Neuron (in vitro differentiated cells): ENCODE data around the gene FRMPD4.

Experiments used
- H2AFZ ChIP-seq: one replicate; pipeline ENCODE4 v1.6.1; 2013; ENCODE audit warnings: low read depth, mild to moderate bottlenecking, inconsistent platforms, low read length, moderate library complexity
- H3K27me3 ChIP-seq: one replicate; pipeline ENCODE4 v1.6.1; 2013; ENCODE audit warnings: low read length; ENCODE audit not compliant: insufficient read depth
- H3K36me3 ChIP-seq: one replicate; pipeline ENCODE4 v1.6.1; 2013; ENCODE audit warnings: low read length; ENCODE audit not compliant: insufficient read depth
- H3K4me1 ChIP-seq: one replicate; pipeline ENCODE4 v1.6.1; 2013; ENCODE audit warnings: low read length; ENCODE audit not compliant: insufficient read depth
- H3K4me3 ChIP-seq: 2 replicates; pipeline ENCODE4 v1.5.1; 2013; ENCODE audit warnings: mild to moderate bottlenecking, low read length, moderate library complexity
- H3K9me3 ChIP-seq: one replicate; pipeline ENCODE4 v1.6.1; 2013; ENCODE audit warnings: low read length

Gene FRMPD4

GRCh38 chrX:12567857-12568256, 429.6 kb downstream of the FRMPD4 start:
- no peaks in the 10 kb centered on the region for H3K4me1 ChIP-seq
- no peaks in the 10 kb centered on the region for H3K36me3 ChIP-seq
- no peak overlapping the region for H3K4me3 ChIP-seq
- no peak overlapping the region for H2AFZ ChIP-seq
- H3K27me3 ChIP-seq = no peaks in the 10 kb centered on the region
- no peaks in the 10 kb centered on the region for H3K9me3 ChIP-seq

DNA sequence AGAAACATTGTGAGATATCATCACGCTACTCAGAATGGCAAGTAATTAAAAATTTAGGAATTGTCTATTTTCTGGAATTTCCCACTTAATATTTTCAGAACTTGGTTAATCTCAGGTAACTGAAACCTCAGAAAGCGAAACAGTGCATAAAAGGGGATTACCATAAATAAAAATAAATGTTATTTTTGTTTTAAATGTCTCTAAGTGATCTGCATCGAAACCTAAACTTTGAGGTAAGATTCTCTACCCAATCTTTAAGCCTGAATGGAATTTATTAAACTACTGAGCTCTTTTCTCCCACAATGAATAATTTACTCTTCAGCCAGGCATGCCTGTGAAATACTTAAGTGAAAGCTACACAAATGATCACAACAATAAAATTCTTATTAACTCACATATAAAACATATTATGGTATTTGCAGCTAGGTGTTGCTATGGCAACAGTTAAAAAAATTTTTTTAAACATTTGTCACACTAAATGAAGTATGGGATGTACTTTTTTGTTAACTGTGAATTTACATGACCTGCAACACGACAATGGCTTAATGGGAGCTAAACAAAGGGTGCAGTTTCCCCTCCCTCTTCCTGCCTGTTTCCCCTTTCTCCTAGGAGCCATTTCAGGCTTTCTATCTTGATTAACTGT, 432.7 kb downstream of the FRMPD4 start:
- no peak overlapping the region for H3K4me3 ChIP-seq
- no peak overlapping the region for H2AFZ ChIP-seq
- H3K27me3 ChIP-seq = no peaks in the 10 kb centered on the region
- H3K36me3 ChIP-seq = no peaks in the 10 kb centered on the region
- H3K4me1 ChIP-seq = no peaks in the 10 kb centered on the region
- H3K9me3 ChIP-seq = no peaks in the 10 kb centered on the region

DNA sequence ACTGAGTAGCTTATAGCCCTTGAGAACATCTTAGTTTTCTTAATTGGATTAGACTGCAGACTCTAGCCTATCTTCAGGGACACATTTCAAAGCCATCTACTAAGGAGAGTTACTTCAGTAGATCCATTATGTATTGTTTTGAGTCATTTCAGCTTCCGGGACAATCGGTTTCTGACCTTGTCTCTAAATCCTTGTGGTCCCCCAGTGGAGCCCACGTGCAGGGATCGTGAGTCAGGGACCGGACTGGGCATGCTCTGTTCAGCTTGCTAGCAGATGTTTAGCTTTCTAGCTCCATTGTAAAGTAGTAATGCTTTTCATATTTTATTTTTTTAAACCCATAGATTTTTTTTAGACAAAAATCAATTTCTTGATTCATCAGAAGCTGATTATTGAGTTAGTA, 441.0 kb downstream of the FRMPD4 start:
- Histone ChIP-seq H3K27me3 (no peaks in the 10 kb centered on the region), H3K36me3 (no peaks in the 10 kb centered on the region), H3K4me3 (no peak overlapping the region), H2AFZ (no peak overlapping the region), H3K4me1 (no peaks in the 10 kb centered on the region), H3K9me3 (no peaks in the 10 kb centered on the region)

- no peaks in the 10 kb centered on the region for H3K36me3 ChIP-seq
- H3K4me1 ChIP-seq = no peaks in the 10 kb centered on the region
- H3K4me3 ChIP-seq = no peak overlapping the region
- no peaks in the 10 kb centered on the region for H3K27me3 ChIP-seq
- H2AFZ ChIP-seq = no peak overlapping the region
- no peaks in the 10 kb centered on the region for H3K9me3 ChIP-seq
Measured at GRCh38 chrX:12580548-12580947, 442.3 kb downstream of the FRMPD4 start.

DNA sequence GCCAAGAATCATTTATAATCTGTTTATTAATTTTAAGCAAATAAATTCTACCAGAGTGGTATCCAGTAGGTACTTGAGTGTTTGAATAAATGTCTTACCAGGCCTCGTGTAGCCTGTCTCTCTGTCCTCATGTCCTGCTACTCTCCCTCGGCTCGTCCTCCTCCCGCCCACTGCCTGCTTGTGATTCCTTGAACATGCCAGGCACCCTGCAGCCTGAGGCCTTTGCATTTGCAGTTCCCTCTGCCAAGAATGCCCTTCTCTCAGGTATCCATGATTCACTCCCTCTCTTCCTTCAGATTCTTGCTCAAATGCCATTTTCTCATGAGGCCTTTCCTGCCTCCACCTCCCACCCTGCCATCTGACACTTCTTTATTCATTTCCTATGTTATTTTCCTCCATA, 443.3 kb downstream of the FRMPD4 start:
- Histone ChIP-seq H3K36me3 (no peaks in the 10 kb centered on the region), H3K4me3 (no peak overlapping the region), H2AFZ (no peak overlapping the region), H3K27me3 (no peaks in the 10 kb centered on the region), H3K9me3 (no peaks in the 10 kb centered on the region), H3K4me1 (no peaks in the 10 kb centered on the region)

GRCh38 chrX:12582649-12583048, 444.4 kb downstream of the FRMPD4 start:
- Histone ChIP-seq H3K27me3 (no peaks in the 10 kb centered on the region), H3K4me1 (no peaks in the 10 kb centered on the region), H2AFZ (no peak overlapping the region), H3K4me3 (no peak overlapping the region), H3K9me3 (no peaks in the 10 kb centered on the region), H3K36me3 (no peaks in the 10 kb centered on the region)

GRCh38 chrX:12583543-12583942, 445.3 kb downstream of the FRMPD4 start:
- Histone ChIP-seq H3K4me3 (no peak overlapping the region), H3K4me1 (no peaks in the 10 kb centered on the region), H3K36me3 (no peaks in the 10 kb centered on the region), H3K27me3 (no peaks in the 10 kb centered on the region), H2AFZ (no peak overlapping the region), H3K9me3 (no peaks in the 10 kb centered on the region)

- H3K27me3 ChIP-seq = no peaks in the 10 kb centered on the region
- no peaks in the 10 kb centered on the region for H3K36me3 ChIP-seq
- H3K9me3 ChIP-seq = no peaks in the 10 kb centered on the region
- H3K4me1 ChIP-seq = no peaks in the 10 kb centered on the region
- no peak overlapping the region for H3K4me3 ChIP-seq
- no peak overlapping the region for H2AFZ ChIP-seq
Measured at GRCh38 chrX:12595720-12596119, 457.4 kb downstream of the FRMPD4 start.

GRCh38 chrX:12610079-12610478, 471.8 kb downstream of the FRMPD4 start:
- no peak overlapping the region for H2AFZ ChIP-seq
- no peaks in the 10 kb centered on the region for H3K4me1 ChIP-seq
- no peaks in the 10 kb centered on the region for H3K9me3 ChIP-seq
- no peaks in the 10 kb centered on the region for H3K36me3 ChIP-seq
- H3K4me3 ChIP-seq = no peak overlapping the region
- H3K27me3 ChIP-seq = peaks cover 3% of the 10 kb centered on the region

- Histone ChIP-seq H3K4me1 (no peaks in the 10 kb centered on the region), H3K36me3 (no peaks in the 10 kb centered on the region), H3K27me3 (peaks cover 3% of the 10 kb centered on the region), H3K9me3 (no peaks in the 10 kb centered on the region), H2AFZ (no peak overlapping the region), H3K4me3 (no peak overlapping the region)
Measured at GRCh38 chrX:12611471-12611870, 473.2 kb downstream of the FRMPD4 start.

DNA sequence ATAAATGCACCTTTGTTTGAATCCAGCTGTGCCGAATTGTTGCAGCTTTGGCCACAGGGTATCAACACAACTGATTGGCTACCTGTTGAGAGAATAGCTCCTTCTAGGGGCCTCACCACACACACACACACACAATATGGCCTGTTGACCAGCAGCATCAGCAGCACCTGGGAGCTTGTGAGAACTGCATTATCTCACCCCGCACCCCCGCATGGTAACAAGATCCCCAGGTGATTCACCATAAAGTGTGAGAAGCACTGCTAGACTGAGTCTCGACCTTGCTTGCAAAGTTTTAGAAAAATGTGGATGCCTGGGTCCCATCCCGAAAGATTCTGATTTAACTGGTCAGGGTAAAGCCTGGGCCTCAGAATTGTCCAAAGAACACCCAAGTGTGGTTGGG, 476.0 kb downstream of the FRMPD4 start:
- Histone ChIP-seq H3K9me3 (no peaks in the 10 kb centered on the region), H3K36me3 (no peaks in the 10 kb centered on the region), H3K4me1 (no peaks in the 10 kb centered on the region), H2AFZ (no peak overlapping the region), H3K4me3 (no peak overlapping the region), H3K27me3 (peaks cover 2% of the 10 kb centered on the region)

DNA sequence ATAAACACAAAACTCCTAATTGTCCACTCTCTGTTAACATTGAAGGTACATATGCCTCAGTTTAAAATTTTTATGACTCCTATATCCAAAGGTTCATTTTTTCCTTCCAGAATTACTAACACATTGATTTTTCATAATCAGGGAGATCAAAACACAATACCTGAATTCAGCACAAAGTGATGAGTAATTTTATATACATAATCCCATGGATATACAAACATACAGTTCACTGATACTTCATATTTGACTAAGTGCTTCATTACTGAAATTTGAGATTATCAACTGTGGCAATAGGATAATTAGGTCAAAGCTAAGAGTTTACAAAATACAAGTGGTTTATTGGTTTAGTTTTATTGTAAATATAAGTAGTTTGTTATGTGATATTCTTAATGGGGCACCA, 476.8 kb downstream of the FRMPD4 start:
- H2AFZ ChIP-seq = no peak overlapping the region
- no peaks in the 10 kb centered on the region for H3K9me3 ChIP-seq
- H3K4me3 ChIP-seq = no peak overlapping the region
- H3K27me3 ChIP-seq = peaks cover 2% of the 10 kb centered on the region
- no peaks in the 10 kb centered on the region for H3K4me1 ChIP-seq
- no peaks in the 10 kb centered on the region for H3K36me3 ChIP-seq

DNA sequence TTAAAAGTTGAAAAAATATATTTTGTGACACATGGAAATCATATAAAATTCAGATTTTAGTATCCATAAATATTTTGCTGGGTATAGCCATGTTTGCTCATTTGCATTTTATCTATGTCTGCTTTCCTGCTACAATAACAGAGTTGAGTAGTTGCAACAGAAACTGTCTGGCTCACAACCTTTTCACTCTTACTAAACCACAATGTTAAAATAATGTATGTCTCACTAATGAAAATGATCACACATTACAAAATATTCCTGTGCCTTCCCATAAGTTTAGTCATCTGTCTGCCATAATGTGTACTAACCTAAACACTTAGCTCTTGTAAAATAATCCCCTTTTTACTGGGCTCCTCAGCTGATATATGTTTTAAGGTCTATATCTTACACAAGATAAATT, 479.0 kb downstream of the FRMPD4 start:
- peaks cover 2% of the 10 kb centered on the region for H3K27me3 ChIP-seq

GRCh38 chrX:12647230-12647629, 509.0 kb downstream of the FRMPD4 start:
- Histone ChIP-seq H3K27me3 (no peaks in the 10 kb centered on the region), H3K36me3 (no peaks in the 10 kb centered on the region), H3K4me3 (no peak overlapping the region), H2AFZ (no peak overlapping the region), H3K9me3 (no peaks in the 10 kb centered on the region), H3K4me1 (no peaks in the 10 kb centered on the region)

More for the DNA sequence above, 479.0 kb downstream of the FRMPD4 start:
- Histone ChIP-seq H3K4me1 (no peaks in the 10 kb centered on the region), H3K4me3 (no peak overlapping the region), H3K9me3 (no peaks in the 10 kb centered on the region), H3K36me3 (no peaks in the 10 kb centered on the region), H2AFZ (no peak overlapping the region)
